Ascending aorta (tissue), 2 donors: Measurements from ENCODE around the gene PDGFC. TPM values are rescaled to one million over a fixed set of nuclear protein-coding genes. Genes with fewer than 3 reads are reported as not detected.

Source experiments
- DNase-seq, 2 donors: peaks; one replicate each; pipeline ENCODE4 v3.0.0-alpha.2; 2019; ENCODE audit warnings: low spot score in 2 of 2
- H3K27ac ChIP-seq, 2 donors: fragments of 200-600 bp; sonication (generic); one replicate each; pipeline ENCODE4 v1.5.1; 2016 to 2017; ENCODE audit warnings: mild to moderate bottlenecking in 1 of 2
- H3K27me3 ChIP-seq: fragments of 200-600 bp; sonication (generic); one replicate; pipeline ENCODE4 v1.5.1; 2017
- H3K36me3 ChIP-seq, 2 donors: fragments of 200-600 bp; sonication (generic); one replicate each; pipeline ENCODE4 v1.5.1; 2016
- H3K4me1 ChIP-seq, 2 donors: fragments of 200-600 bp; sonication (generic); one replicate each; pipeline ENCODE4 v1.5.1; 2016 to 2017; ENCODE audit warnings: mild to moderate bottlenecking in 1 of 2
- H3K4me3 ChIP-seq, 2 donors: fragments of 200-600 bp; sonication (generic); one replicate each; pipeline ENCODE4 v1.5.1; 2016 to 2017; ENCODE audit warnings: mild to moderate bottlenecking in 1 of 2
- H3K9me3 ChIP-seq, 2 donors: fragments of 200-600 bp; sonication (generic); one replicate each; pipeline ENCODE4 v1.5.1; 2016
- CTCF ChIP-seq, 3 experiments: fragments of 200-600 bp in 2 of 3; fragments of 450-650 bp in 1 of 3; sonication (generic) in 2 of 3; IDR thresholded peaks; one replicate each; pipeline ENCODE4 v1.5.1; 2016 to 2019; ENCODE audit warnings: antibody characterized with exemption in 3 of 3, mild to moderate bottlenecking in 1 of 3, moderate library complexity in 1 of 3
- intact Hi-C: fragments of 100-400 bp; cut with DNase I; formaldehyde crosslinking; loops from one replicate; pipeline ENCODE4 v1.15.1; 2023
- total RNA-seq: library from RNA; depleted of rRNA; stranded (reverse); fragments of >200 nt; gene quantifications from one replicate; pipeline ENCODE4 v1.1.0, GENCODE V29; 2016

The PDGFC gene
- total RNA-seq, 1 donor from 2014 or later: 21.0 TPM

DNA sequence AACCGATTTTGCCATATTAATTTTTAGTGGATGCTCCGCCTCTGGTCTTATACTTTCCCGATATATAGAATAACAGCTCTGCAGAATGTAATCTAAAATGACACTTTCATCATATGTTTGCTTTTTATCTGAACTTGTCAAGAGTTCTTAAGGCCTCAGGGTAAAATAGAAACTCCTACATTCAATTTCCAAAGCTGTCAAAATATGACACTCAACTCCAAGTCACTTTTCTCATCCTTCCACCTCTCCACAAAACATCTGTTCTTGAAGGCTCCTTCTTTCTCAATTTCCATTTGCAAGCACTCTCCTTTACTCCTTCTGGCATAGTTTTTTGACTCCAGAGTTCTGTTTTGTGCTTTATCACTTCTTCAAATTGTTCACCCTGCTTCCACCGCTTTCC lies 242.2 kb downstream of the PDGFC start:
- no peaks in the 10 kb centered on the region for H3K27me3 ChIP-seq
- peaks cover 0 to 22% of the 10 kb centered on the region in 2 donors for H3K9me3 ChIP-seq
- intact Hi-C loops: no loop called here
- no peaks in the 10 kb centered on the region for H3K36me3 ChIP-seq
- no peak for TF ChIP-seq CTCF (IDR thresholded peaks at IDR 0.05)
- H3K4me1 ChIP-seq: no peaks in the 10 kb centered on the region
- DNase-seq: no peak
- no peak overlapping the region for H3K27ac ChIP-seq
- no peak overlapping the region for H3K4me3 ChIP-seq

- no peak for DNase-seq
- no peak for TF ChIP-seq CTCF (IDR thresholded peaks at IDR 0.05)
- H3K9me3 ChIP-seq: no peaks in the 10 kb centered on the region
- H3K4me3 ChIP-seq: no peak overlapping the region
- H3K4me1 ChIP-seq: no peaks in the 10 kb centered on the region
- no peaks in the 10 kb centered on the region for H3K36me3 ChIP-seq
- intact Hi-C loops: no loop called here
- H3K27ac ChIP-seq: no peak overlapping the region
- no peaks in the 10 kb centered on the region for H3K27me3 ChIP-seq
Measured at GRCh38 chr4:156725257-156725656, 246.3 kb downstream of the PDGFC start.

GRCh38 chr4:156723951-156724668 lies 247.5 kb downstream of the PDGFC start:
- intact Hi-C loops: no loop called here
- TF ChIP-seq CTCF (IDR thresholded peaks at IDR 0.05): no peak
- no peak overlapping the region for H3K27ac ChIP-seq
- no peak for DNase-seq
- no peaks in the 10 kb centered on the region for H3K9me3 ChIP-seq
- no peaks in the 10 kb centered on the region for H3K4me1 ChIP-seq
- no peaks in the 10 kb centered on the region for H3K27me3 ChIP-seq
- H3K4me3 ChIP-seq: no peak overlapping the region
- H3K36me3 ChIP-seq: no peaks in the 10 kb centered on the region

GRCh38 chr4:156718226-156718625 lies 253.4 kb downstream of the PDGFC start:
- intact Hi-C loops: no loop called here
- no peak overlapping the region for H3K4me3 ChIP-seq
- no peaks in the 10 kb centered on the region for H3K27me3 ChIP-seq
- no peaks in the 10 kb centered on the region for H3K4me1 ChIP-seq
- no peaks in the 10 kb centered on the region for H3K9me3 ChIP-seq
- TF ChIP-seq CTCF (IDR thresholded peaks at IDR 0.05): no peak
- DNase-seq: no peak
- no peaks in the 10 kb centered on the region for H3K36me3 ChIP-seq
- no peak overlapping the region for H3K27ac ChIP-seq

DNA sequence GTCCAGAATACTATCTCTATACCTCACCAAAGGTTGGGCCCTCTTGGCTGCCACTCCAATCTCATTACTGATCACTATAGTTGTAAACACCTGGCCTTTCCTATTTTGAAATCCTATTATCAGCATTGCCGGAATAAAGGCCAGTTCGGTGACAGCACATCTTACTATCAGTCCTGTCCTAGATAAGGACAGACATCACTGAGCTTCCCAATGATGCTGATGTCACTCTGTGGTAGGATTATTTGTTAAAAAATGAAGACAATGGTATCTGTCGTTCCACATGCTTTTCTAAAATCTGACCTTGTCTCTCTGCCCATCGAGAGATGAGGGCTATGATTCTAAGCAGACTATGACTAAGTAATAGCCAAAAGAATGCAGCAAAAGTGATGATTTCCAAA lies 260.4 kb downstream of the PDGFC start:
- intact Hi-C loops: no loop called here
- no peak for DNase-seq
- no peaks in the 10 kb centered on the region for H3K4me1 ChIP-seq
- no peak overlapping the region for H3K4me3 ChIP-seq
- H3K27me3 ChIP-seq: no peaks in the 10 kb centered on the region
- no peak for TF ChIP-seq CTCF (IDR thresholded peaks at IDR 0.05)
- H3K9me3 ChIP-seq: no peaks in the 10 kb centered on the region
- H3K36me3 ChIP-seq: no peaks in the 10 kb centered on the region
- no peak overlapping the region for H3K27ac ChIP-seq

Other genes starting within 250 kb of the PDGFC start
- 8.4 TPM for gene GLRB, start 104.4 kb upstream of the PDGFC start, total RNA-seq
- 3.0 TPM for gene GRIA2, start 248.9 kb upstream of the PDGFC start, total RNA-seq